ENCODE measurements around the gene ISY1.
"Not testable (repeated sequence)": the region's sequence is repeated elsewhere in the genome, so short reads cannot be mapped to it uniquely, and the experiment has no call there.

ISY1 gene

DNA sequence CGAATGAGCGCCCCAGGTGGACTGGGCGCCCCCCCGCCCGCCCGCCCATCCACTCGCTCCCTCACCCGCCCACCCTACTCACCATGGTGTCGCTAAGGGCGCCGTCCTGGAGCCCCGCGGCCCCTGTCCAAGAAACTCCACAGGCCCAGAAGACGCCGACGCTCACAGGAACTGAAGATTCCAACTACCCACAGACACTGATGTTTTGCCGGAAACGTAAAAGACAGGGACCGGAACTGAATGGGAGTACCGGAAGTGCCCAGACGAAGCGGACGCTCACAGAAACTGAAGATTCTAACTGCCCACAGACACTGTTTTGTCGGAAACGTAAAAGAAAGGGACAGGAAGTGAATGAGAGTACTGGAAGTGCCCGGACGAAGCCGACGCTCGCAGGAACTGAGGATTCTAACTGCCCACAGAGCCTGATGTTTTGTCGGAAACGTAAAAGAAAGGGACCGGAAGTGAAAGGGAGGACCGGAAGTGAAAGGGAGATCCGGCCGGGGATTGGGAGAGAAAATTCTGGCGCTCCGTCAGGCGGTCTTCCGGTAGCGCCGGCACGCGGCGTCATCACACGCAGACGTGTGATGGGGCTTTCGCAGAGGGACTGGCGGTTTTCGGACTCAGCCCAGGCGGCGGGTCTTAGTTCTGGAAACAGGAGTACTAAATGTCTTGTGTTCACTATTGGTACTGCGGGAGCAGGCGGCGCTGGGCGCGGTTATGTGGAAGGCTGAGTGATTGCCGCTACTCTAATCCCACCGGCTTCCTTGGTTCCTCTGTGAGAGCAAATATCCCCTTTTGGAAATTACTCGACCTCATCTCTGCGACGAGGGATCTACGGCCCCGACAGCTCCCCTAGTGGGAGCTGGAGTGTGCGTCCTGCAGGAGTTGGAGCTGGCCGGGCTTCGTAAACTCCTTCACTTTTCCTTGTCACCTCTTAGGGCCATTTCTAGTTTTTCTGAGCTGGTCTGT, at the start of gene ISY1:
ISY1 (minus strand) TSS at position 173 of the 969 bp plus-strand sequence; CDS start at position 85, 88 bp downstream.
- peak; percentile 94 for DNase-seq

- no peak for DNase-seq
These were observed 46.6 kb upstream of the ISY1 start for GRCh38 chr3:129207479-129207878.

- DNase-seq: no peak
These were observed 44.4 kb upstream of the ISY1 start for GRCh38 chr3:129205109-129205832.

GRCh38 chr3:129204473-129204872, 43.6 kb upstream of the ISY1 start:
- no peak for DNase-seq

- DNase-seq: no peak
These were observed 38.5 kb upstream of the ISY1 start for GRCh38 chr3:129199366-129199765.

- DNase-seq: no peak
These were observed 36.5 kb upstream of the ISY1 start for GRCh38 chr3:129197321-129197720.

DNA sequence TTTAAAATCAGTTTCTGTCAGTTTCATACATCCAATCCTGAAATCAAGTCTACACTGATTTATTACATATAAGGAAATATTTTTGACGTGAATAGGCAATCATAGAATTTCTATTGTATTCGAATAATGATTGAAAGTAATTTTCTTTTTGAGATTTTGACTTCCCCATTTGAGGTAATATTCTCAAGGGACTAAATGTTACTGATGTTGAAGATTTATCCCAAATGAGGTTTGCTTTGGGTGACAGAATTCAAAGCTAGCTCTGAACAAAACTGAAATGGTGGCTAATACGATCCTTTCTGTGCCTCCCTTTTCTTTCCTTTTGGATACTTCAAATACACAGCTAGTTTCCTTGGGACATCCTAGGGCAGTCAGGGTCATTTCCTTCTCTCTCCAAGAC, 35.7 kb upstream of the ISY1 start:
- no peak for DNase-seq

- DNase-seq: no peak
These were observed 34.9 kb upstream of the ISY1 start for GRCh38 chr3:129195731-129196256.

DNA sequence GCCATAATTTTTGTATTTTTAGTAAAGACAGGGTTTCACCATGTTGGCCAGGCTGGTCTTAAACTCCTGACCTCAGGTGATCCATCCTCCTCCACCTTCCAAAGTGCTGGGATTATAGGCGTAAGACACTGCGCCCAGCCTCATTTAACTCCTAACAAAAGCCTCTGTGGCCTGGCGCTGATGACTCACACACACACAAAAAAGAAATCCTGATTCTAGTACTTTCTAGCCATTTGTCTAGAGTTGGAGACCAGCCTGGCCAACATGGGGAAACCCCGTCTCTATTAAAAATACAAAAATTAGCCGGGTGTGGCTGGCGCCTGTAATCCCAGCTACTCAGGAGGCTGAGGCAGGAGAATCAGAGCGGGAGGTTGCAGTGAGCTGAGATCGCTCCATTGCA, 28.9 kb upstream of the ISY1 start:
- not testable (repeated sequence) for DNase-seq

GRCh38 chr3:129187857-129188256, 27.0 kb upstream of the ISY1 start:
- no peak for DNase-seq

GRCh38 chr3:129185783-129186182, 24.9 kb upstream of the ISY1 start:
- no peak for DNase-seq

- DNase-seq: not testable (repeated sequence)
These were observed 24.1 kb upstream of the ISY1 start for GRCh38 chr3:129184784-129185542.

- DNase-seq: no peak
These were observed 23.5 kb upstream of the ISY1 start for GRCh38 chr3:129184396-129184657.

DNA sequence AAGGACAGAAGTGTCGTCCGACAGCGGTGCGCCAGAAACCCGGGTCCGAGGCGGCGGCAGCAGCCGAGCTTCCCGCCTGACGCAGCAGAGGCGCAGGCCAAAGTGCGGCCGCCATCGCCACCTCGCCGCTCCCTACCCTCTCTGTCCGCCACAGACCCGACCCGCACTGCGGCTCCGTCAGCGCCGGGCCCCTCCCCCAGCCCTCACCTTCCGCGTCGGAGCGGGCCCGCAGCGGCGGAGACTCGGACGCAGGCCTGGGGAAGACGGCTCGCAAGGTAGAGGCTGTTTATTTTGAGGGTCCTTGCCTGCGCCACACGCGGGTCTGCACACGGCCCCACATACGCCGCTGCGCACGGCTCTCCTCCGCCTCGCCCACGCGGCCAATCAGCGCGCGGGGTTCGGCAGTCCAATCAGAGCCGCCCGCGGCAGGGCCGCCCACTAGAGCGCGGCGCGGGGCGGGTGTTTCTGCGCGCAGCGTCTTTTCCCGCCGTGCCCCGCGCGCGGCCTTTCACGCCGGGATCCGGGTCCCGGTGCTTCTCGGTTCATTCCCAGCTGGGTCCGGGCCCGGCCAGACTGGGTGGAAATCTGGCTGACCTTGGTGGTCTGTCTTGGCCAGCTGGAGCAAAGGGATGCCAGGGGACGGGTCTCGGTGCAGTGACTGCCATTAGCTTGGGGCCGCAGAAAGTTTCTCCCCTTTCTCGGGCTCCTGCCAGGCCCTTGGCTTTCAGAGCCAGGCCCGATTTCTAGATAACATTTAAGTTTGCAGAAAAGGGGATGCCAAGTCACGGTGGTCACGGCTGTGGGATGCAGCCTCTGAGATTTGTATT, 22.9 kb upstream of the ISY1 start, which contains the start of gene CNBP:
CNBP (minus strand) TSS at position 328 of the 827 bp plus-strand sequence. CDS start 12,139 bp downstream, outside the sequence.
- DNase-seq: peak; percentile 92

GRCh38 chr3:129182390-129183185, 21.7 kb upstream of the ISY1 start:
- DNase-seq: no peak

DNA sequence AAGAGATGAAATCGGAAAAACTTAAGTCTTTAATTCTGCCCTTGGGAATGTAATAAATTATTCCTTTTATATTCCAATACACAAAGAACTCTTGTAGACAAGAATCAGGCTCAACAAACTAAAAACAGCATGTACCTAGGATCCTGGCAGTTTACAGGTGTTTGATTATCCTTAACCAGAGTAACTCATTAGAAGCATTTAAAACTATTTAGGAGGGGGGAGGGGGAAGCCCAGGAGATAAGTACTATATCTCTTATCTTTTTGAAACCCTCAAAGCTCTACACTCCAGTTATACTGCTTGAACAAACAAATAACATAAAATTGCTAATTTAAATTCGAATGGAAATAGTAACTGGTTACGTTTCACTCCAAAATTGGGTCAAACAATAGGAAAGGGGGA, 21.0 kb upstream of the ISY1 start:
- DNase-seq: no peak

DNA sequence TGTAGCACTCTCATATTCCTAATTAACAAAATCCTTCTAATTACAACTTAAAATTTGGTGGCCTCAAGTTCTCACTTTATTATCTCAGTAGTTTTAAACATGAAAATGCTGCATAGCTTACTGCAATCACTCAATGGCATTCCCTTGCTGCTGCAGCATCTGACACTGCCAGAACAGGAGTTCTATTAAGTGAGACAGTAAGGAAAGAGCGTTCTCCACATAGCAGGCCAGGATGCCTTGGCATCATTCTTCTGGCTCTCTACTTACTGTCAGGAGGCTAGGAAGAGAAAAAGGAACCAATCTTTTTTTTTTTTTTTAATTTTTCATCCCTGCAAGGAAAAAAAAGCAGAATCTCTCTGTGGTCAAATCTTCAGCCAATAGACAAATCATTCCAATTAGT, 19.6 kb upstream of the ISY1 start:
- DNase-seq: no peak

DNA sequence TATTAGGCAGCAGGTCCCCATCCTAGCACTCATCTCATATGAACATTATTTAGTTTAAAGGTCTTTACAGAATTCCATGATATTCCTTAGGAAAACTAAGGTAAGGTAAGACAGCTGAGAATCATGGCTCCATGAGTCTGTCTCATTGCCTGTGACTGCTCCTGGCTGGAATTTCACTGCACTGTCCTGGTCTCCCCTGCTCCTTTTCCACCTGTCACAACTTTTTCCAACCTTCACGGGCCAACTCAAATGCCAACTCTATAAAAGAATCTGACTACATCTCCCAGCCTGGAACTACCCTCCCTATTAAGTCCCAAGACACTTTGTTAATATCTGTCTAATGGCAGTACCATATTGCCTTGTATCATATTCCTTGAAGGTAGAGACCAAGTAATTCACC, 15.2 kb upstream of the ISY1 start:
- no peak for DNase-seq

DNA sequence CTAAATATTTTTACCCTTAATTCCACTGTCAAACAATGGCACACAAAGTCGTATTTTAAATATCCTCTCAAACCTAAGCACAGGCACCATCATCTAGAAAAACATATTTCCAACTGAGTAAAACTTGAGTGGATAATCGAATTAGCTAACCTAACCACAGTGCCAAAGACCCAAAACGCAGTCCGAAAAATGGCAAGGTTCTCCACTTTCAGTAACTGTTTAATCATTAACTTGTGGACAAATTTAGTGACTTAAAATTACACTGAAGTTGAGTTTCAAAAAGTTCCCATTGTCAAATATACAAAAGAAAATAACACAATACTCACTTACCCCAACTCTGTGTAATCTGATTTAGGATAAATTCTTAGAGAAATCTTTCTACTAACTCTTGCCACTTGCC, 12.9 kb upstream of the ISY1 start:
- DNase-seq: no peak

- DNase-seq: no peak
These were observed 12.3 kb upstream of the ISY1 start for GRCh38 chr3:129173206-129173605.
